Choroid plexus epithelial cell (primary cell): ENCODE measurements around the gene CFL1.
A peak's percentile ranks its signal among the peaks of the same experiment; 100 is the strongest.

Source experiments
- DNase-seq: peaks from one replicate; pipeline ENCODE4 v3.0.0-alpha.2; 2010; ENCODE audit warnings: low read depth
- H3K4me3 ChIP-seq: 2 replicates; pipeline ENCODE4 v1.5.1; 2011; ENCODE audit warnings: low read depth, mild to moderate bottlenecking, control low read depth, low read length, moderate library complexity
- TF ChIP-seq, protein P1 (sequence below): conservative IDR thresholded peaks from 2 replicates; pipeline ENCODE4 v1.5.1; 2011; ENCODE audit warnings: low read depth, mild to moderate bottlenecking, control low read depth, inconsistent platforms, low read length, moderate library complexity

Gene CFL1

GRCh38 chr11:65886826-65887722, 29.1 kb upstream of the CFL1 start:
- H3K4me3 ChIP-seq: peak overlapping the region; percentile 90
- no peak for DNase-seq
- TF ChIP-seq, protein P1, sequence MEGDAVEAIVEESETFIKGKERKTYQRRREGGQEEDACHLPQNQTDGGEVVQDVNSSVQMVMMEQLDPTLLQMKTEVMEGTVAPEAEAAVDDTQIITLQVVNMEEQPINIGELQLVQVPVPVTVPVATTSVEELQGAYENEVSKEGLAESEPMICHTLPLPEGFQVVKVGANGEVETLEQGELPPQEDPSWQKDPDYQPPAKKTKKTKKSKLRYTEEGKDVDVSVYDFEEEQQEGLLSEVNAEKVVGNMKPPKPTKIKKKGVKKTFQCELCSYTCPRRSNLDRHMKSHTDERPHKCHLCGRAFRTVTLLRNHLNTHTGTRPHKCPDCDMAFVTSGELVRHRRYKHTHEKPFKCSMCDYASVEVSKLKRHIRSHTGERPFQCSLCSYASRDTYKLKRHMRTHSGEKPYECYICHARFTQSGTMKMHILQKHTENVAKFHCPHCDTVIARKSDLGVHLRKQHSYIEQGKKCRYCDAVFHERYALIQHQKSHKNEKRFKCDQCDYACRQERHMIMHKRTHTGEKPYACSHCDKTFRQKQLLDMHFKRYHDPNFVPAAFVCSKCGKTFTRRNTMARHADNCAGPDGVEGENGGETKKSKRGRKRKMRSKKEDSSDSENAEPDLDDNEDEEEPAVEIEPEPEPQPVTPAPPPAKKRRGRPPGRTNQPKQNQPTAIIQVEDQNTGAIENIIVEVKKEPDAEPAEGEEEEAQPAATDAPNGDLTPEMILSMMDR: no peak

DNA sequence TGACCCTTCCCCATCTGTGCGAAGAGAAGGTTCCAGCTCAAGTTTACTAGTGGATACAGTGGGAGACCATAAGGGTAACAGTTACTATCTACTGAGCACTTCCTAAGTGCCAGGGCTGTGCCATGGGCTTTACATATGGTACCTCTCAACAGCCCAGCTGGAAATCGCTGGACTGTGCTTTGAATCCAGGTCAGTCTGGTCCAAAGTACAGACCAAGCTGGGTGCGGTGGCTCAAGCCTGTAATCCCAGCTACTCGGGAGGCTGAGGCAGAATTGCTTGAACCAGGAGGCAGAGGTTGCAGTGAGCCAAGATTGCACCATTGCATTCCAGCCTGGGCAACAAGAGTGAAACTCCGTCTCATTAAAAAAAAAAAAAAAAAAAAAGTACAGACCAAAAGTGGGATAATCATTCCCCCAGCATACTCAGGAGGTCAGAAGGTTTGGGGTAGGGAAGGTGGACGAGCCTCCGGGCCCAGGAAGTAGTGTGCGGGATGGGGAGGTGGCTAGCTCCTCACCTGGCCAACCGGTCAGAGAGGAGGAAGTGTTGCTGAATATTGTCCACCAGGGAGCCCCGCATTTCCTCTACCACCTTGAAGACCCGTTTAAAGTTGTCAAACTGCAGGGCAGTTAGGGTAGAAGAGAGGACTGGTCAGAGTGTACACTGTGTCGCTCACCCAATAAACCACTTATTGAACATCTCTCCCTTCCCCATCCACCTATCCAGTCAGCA, 28.0 kb upstream of the CFL1 start:
- TF ChIP-seq, protein P1: no peak
- DNase-seq: no peak
- H3K4me3 ChIP-seq: no peak overlapping the region

DNA sequence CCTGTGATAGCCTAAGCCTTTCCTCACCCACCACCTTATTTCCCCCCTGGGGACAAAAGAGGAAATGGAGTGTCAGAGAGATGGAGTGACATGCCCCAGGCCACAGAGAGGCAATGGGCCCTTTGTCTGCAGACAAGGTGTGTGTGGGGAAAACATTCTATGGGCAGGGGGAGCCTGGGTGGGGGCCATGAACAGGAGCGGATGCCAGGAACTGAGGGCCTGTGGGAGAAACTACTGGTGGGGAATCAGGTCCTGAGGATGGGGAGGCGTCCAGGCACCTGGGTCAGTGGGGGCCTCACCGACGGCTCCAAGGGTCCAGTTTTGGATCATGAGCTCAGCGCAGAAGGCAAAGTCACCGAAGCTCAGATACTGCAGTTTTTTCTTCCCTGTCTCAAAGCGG, 27.3 kb upstream of the CFL1 start:
- no peak overlapping the region for H3K4me3 ChIP-seq
- TF ChIP-seq, protein P1: no peak
- no peak for DNase-seq

- no peak overlapping the region for H3K4me3 ChIP-seq
- peak; percentile 80 for DNase-seq
- TF ChIP-seq, protein P1: peak; percentile 100
Measured at GRCh38 chr11:65884716-65885092, 26.7 kb upstream of the CFL1 start.

GRCh38 chr11:65883786-65884715, 26.1 kb upstream of the CFL1 start:
- TF ChIP-seq, protein P1: no peak
- no peak for DNase-seq
- H3K4me3 ChIP-seq: no peak overlapping the region

- no peak for DNase-seq
- TF ChIP-seq, protein P1: no peak
- no peak overlapping the region for H3K4me3 ChIP-seq
Measured at GRCh38 chr11:65883058-65883761, 25.2 kb upstream of the CFL1 start.
